ENCODE measurements around the gene BOD1L2.

BOD1L2 gene

GRCh38 chr18:57125627-57126026 lies 21.3 kb upstream of the BOD1L2 start:
- H3K4me3 ChIP-seq (replicated peaks; ENCODE audit: insufficient read depth, low read length): no peak overlapping the region
- TF ChIP-seq SPI1 (IDR thresholded peaks at IDR 0.05; ENCODE audit: borderline replicate concordance, low read depth) (no peak), CTCF (IDR thresholded peaks at IDR 0.05; ENCODE audit: insufficient read depth, low read length) (no peak), POLR2AphosphoS5 (IDR thresholded peaks at IDR 0.05; ENCODE audit: low read depth) (no peak), GABPA (IDR thresholded peaks at IDR 0.05; ENCODE audit: low read depth) (no peak)
- TF ChIP-seq, protein P1, sequence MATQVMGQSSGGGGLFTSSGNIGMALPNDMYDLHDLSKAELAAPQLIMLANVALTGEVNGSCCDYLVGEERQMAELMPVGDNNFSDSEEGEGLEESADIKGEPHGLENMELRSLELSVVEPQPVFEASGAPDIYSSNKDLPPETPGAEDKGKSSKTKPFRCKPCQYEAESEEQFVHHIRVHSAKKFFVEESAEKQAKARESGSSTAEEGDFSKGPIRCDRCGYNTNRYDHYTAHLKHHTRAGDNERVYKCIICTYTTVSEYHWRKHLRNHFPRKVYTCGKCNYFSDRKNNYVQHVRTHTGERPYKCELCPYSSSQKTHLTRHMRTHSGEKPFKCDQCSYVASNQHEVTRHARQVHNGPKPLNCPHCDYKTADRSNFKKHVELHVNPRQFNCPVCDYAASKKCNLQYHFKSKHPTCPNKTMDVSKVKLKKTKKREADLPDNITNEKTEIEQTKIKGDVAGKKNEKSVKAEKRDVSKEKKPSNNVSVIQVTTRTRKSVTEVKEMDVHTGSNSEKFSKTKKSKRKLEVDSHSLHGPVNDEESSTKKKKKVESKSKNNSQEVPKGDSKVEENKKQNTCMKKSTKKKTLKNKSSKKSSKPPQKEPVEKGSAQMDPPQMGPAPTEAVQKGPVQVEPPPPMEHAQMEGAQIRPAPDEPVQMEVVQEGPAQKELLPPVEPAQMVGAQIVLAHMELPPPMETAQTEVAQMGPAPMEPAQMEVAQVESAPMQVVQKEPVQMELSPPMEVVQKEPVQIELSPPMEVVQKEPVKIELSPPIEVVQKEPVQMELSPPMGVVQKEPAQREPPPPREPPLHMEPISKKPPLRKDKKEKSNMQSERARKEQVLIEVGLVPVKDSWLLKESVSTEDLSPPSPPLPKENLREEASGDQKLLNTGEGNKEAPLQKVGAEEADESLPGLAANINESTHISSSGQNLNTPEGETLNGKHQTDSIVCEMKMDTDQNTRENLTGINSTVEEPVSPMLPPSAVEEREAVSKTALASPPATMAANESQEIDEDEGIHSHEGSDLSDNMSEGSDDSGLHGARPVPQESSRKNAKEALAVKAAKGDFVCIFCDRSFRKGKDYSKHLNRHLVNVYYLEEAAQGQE (IDR thresholded peaks at IDR 0.05; ENCODE audit: insufficient replicate concordance, low read depth): no peak
- H3K27me3 ChIP-seq (ENCODE audit: insufficient read depth, poor library complexity, severe bottlenecking): peaks cover 5% of the 10 kb centered on the region
- no peak overlapping the region for H3K27ac ChIP-seq (replicated peaks)
- no peak for DNase-seq (ENCODE audit: low read depth in 1 of 2, low spot score in 1 of 2)

DNA sequence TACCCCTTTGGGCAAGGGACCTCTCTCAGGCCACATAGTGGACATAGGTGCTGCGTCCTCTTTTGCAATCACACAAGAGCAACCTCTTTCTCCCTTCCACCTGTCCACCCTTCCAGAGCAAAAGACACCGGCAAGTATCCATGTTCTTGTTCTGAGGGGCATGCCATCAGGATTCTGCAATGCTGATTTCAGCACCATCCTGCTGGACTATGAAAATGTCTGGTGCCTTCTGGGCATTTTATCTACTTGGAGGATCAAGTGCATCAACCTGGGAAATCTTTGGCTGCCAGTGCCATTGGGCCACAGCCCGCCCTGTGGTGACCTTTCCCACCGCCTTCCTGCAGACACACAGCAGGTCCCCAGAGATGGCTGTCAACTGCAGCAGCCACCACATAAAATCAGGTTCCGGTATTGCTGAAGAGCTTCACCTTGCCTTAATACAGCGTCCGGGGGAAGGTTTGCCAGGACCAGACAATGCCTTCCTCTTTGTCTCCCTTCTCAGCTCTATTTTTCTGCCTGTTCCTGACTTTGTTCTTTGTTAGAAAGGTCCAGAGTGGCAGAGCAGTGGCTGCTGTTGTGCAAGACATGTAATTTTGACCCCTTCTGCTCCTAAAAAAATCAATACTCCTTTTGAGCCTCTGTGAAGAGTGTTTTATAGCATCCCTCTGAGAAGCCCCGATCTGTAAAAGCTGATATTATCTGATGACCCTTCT lies 18.5 kb upstream of the BOD1L2 start:
- Histone ChIP-seq H3K27ac (replicated peaks) (no peak overlapping the region), H3K4me3 (replicated peaks; ENCODE audit: insufficient read depth, low read length) (no peak overlapping the region), H3K27me3 (ENCODE audit: insufficient read depth, poor library complexity, severe bottlenecking) (peaks cover 2% of the 10 kb centered on the region)
- DNase-seq (ENCODE audit: low read depth in 1 of 2, low spot score in 1 of 2): no peak
- no peak for TF ChIP-seq GABPA (IDR thresholded peaks at IDR 0.05; ENCODE audit: low read depth)
- TF ChIP-seq POLR2AphosphoS5 (IDR thresholded peaks at IDR 0.05; ENCODE audit: low read depth): no peak
- TF ChIP-seq, protein P1 (IDR thresholded peaks at IDR 0.05; ENCODE audit: insufficient replicate concordance, low read depth): peak; percentile 80
- no peak for TF ChIP-seq SPI1 (IDR thresholded peaks at IDR 0.05; ENCODE audit: borderline replicate concordance, low read depth)

GRCh38 chr18:57131101-57131500 lies 15.8 kb upstream of the BOD1L2 start:
- peaks cover 2% of the 10 kb centered on the region for H3K27me3 ChIP-seq (ENCODE audit: insufficient read depth, poor library complexity, severe bottlenecking)
- no peak for DNase-seq (ENCODE audit: low read depth in 1 of 2, low spot score in 1 of 2)
- H3K4me3 ChIP-seq (replicated peaks; ENCODE audit: insufficient read depth, low read length): no peak overlapping the region
- TF ChIP-seq CTCF (IDR thresholded peaks at IDR 0.05; ENCODE audit: insufficient read depth, low read length): no peak
- no peak for TF ChIP-seq POLR2AphosphoS5 (IDR thresholded peaks at IDR 0.05; ENCODE audit: low read depth)
- TF ChIP-seq, protein P1 (IDR thresholded peaks at IDR 0.05; ENCODE audit: insufficient replicate concordance, low read depth): no peak
- no peak for TF ChIP-seq SPI1 (IDR thresholded peaks at IDR 0.05; ENCODE audit: borderline replicate concordance, low read depth)
- TF ChIP-seq GABPA (IDR thresholded peaks at IDR 0.05; ENCODE audit: low read depth): no peak
- no peak overlapping the region for H3K27ac ChIP-seq (replicated peaks)

Measured in HL-60 (cell line).